Caco-2 (cell line): ENCODE data around the gene UGT1A5. TPM values are rescaled to one million over a fixed set of nuclear protein-coding genes. Genes with fewer than 3 reads are reported as not detected.

Experiments
- BruUV-seq: library from RNA; stranded (reverse); fragments of 400-500 nt; replicated peaks from 2 replicates; lab custom pipeline; 2021; lab: Mats Ljungman, UMichigan
- CTCF ChIA-PET: fragments of 300-600 bp; sonication (Branson Sonifier 250); formaldehyde crosslinking; loops from one replicate; lab custom pipeline; 2022; ENCODE audit warnings: antibody characterized with exemption; lab: Charles Lee
- POLR2A ChIA-PET: fragments of 300-600 bp; sonication (Branson Sonifier 250); formaldehyde crosslinking; loops from one replicate; lab custom pipeline; 2022; ENCODE audit warnings: antibody characterized with exemption; lab: Charles Lee
- DNase-seq, 2 experiments: peaks; one replicate each; pipeline versions ENCODE4 v3.0.0 to v3.0.0-alpha.2; 2020 to 2022
- H3K27me3 ChIP-seq: replicated peaks from 2 replicates; pipeline ENCODE4 v1.6.0; 2011; ENCODE audit warnings: low read length; ENCODE audit not compliant: control insufficient read depth, insufficient read depth
- H3K36me3 ChIP-seq: 2 replicates; pipeline ENCODE4 v1.5.1; 2011; ENCODE audit warnings: low read length; ENCODE audit not compliant: control insufficient read depth, insufficient read depth
- H3K4me1 ChIP-seq: fragments of 250-450 bp; sonication (Bioruptor Pico); 2 replicates; pipeline ENCODE4 v1.5.1; 2020; ENCODE audit warnings: mild to moderate bottlenecking
- H3K4me3 ChIP-seq: 2 replicates; pipeline ENCODE4 v1.5.1; 2011; ENCODE audit warnings: low read depth, mild to moderate bottlenecking, control low read depth, low read length
- H3K9me3 ChIP-seq: fragments of 250-450 bp; sonication (Bioruptor Pico); 2 replicates; pipeline ENCODE4 v1.5.1; 2020; ENCODE audit warnings: mild to moderate bottlenecking, moderate library complexity
- H3K27ac Mint-ChIP-seq: one replicate; pipeline ENCODE4 v1.8.0; 2022; ENCODE audit warnings: mixed read lengths; ENCODE audit not compliant: unreplicated experiment
- H3K27me3 Mint-ChIP-seq: one replicate; pipeline ENCODE4 v1.8.0; 2022; ENCODE audit warnings: mixed read lengths; ENCODE audit not compliant: insufficient read depth, unreplicated experiment
- H3K36me3 Mint-ChIP-seq: one replicate; pipeline ENCODE4 v1.8.0; 2022; ENCODE audit warnings: mild to moderate bottlenecking, mixed read lengths; ENCODE audit not compliant: insufficient read depth, unreplicated experiment
- H3K4me1 Mint-ChIP-seq: one replicate; pipeline ENCODE4 v1.8.0; 2022; ENCODE audit warnings: low read depth, mixed read lengths; ENCODE audit not compliant: unreplicated experiment
- H3K4me3 Mint-ChIP-seq: one replicate; pipeline ENCODE4 v1.8.0; 2022; ENCODE audit warnings: mild to moderate bottlenecking, moderate library complexity, mixed read lengths; ENCODE audit not compliant: unreplicated experiment
- H3K9me3 Mint-ChIP-seq: one replicate; pipeline ENCODE4 v1.8.0; 2022; ENCODE audit warnings: mixed read lengths; ENCODE audit not compliant: unreplicated experiment
- intact Hi-C: fragments of 100-400 bp; cut with micrococcal nuclease; formaldehyde crosslinking; loops from one replicate; pipeline ENCODE4 v1.10.0; 2022; ENCODE audit not compliant: unreplicated experiment
- total RNA-seq: library from RNA; stranded (reverse); gene quantifications from 2 replicates; pipeline ENCODE4 v1.2.3, GENCODE V29; 2022
- TF ChIP-seq, protein P1 (sequence below), 2 experiments: fragments of 200-600 bp in 1 of 2; IDR thresholded peaks; 1 replicate in 1 of 2; 2 replicates in 1 of 2; pipeline versions ENCODE4 v1.5.1 to v1.8.0; 2011 to 2022; ENCODE audit warnings: antibody characterized with exemption in 1 of 2, control low read depth in 1 of 2, inconsistent platforms in 1 of 2, low read depth in 1 of 2, low read length in 1 of 2, mild to moderate bottlenecking in 1 of 2, moderate library complexity in 1 of 2; ENCODE audit not compliant: insufficient read depth in 1 of 2, severe bottlenecking in 1 of 2, unreplicated experiment in 1 of 2

Gene UGT1A5
- total RNA-seq, 1 experiment from 2014 or later = 1.2 TPM

DNA sequence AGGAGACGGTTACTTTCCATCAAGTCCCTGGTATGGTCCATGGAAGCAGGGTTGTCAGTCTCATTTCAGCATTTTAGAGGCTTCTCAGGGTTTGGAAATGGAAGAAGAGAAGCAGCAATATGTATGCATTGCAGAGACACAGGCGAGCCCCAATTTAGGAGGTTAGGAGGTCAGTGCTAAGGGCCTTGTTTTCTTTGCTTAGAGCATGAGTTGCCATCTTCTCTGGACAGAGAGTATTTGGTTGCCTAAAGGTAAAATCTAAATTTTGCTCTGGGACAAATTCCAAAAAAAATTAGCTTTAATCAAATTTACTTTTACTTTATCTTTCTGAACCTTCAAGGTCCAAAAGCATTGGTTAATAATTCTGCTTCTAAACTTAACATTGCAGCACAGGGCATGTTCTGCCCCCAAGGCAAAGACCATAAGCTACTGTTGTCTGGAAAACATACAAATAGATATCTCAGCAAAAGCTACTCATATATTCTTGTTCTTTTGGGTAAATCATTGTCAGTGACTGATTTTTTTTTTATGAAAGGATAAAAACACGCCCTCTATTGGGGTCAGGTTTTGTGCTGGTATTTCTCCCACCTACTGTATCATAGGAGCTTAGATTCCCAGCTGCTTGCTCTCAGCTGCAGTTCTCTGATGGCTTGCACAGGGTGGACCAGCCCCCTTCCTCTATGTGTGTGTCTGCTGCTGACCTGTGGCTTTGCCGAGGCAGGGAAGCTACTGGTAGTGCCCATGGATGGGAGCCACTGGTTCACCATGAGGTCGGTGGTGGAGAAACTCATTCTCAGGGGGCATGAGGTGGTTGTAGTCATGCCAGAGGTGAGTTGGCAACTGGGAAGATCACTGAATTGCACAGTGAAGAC is 41.2 kb upstream of the UGT1A5 start, which contains the start of gene UGT1A9:
UGT1A9 (plus strand) TSS at position 609 of the 872 bp plus-strand sequence; CDS start at position 646, 37 bp downstream.
- Mint-ChIP-seq H3K4me3 (no peak within 1 kb of the TSS), H3K27me3 (no peaks in the 10 kb centered on the region), H3K9me3 (no peaks in the 10 kb centered on the region), H3K36me3 (no peaks in the 10 kb centered on the region), H3K4me1 (no peaks in the 10 kb centered on the region), H3K27ac (no peak within 1 kb of the TSS)
- Histone ChIP-seq H3K4me3 (no peak within 1 kb of the TSS), H3K36me3 (no peaks in the 10 kb centered on the region), H3K4me1 (no peaks in the 10 kb centered on the region), H3K9me3 (no peaks in the 10 kb centered on the region), H3K27me3 (no peaks in the 10 kb centered on the region)
- intact Hi-C loops = no loop called here
- ChIA-PET CTCF (no interaction called here), POLR2A (no interaction called here)
- TF ChIP-seq, protein P1, sequence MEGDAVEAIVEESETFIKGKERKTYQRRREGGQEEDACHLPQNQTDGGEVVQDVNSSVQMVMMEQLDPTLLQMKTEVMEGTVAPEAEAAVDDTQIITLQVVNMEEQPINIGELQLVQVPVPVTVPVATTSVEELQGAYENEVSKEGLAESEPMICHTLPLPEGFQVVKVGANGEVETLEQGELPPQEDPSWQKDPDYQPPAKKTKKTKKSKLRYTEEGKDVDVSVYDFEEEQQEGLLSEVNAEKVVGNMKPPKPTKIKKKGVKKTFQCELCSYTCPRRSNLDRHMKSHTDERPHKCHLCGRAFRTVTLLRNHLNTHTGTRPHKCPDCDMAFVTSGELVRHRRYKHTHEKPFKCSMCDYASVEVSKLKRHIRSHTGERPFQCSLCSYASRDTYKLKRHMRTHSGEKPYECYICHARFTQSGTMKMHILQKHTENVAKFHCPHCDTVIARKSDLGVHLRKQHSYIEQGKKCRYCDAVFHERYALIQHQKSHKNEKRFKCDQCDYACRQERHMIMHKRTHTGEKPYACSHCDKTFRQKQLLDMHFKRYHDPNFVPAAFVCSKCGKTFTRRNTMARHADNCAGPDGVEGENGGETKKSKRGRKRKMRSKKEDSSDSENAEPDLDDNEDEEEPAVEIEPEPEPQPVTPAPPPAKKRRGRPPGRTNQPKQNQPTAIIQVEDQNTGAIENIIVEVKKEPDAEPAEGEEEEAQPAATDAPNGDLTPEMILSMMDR (IDR thresholded peaks at IDR 0.05; ENCODE audit: insufficient read depth in 1 of 2, low read depth in 1 of 2, low read length in 1 of 2, severe bottlenecking in 1 of 2, unreplicated experiment in 1 of 2) = no peak
- no TSS peak for BruUV-seq
- DNase-seq = no peak

DNA sequence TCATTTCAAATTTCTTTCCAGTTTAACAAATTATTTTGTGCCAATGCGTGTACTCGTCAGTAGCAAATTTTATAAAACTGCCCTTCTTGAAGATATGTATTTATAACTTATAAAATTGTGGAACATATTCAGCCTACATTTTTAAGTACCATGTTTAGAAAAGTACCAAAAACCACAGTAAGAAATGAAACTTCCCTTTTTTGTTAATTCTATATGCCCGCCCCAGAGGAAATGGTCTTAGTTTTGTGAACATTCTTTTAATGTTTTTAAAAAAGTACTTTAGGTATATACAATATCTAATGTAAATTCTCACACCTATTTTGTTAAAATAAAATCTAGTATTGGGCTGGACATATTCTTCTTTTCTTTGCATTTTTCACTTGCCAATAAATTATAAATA is 39.8 kb upstream of the UGT1A5 start:
- no peak overlapping the region for H3K27ac Mint-ChIP-seq
- no TSS peak for BruUV-seq
- no peak overlapping the region for H3K4me3 Mint-ChIP-seq
- no peaks in the 10 kb centered on the region for H3K4me1 Mint-ChIP-seq
- ChIA-PET CTCF (no interaction called here), POLR2A (no interaction called here)
- H3K27me3 ChIP-seq = no peaks in the 10 kb centered on the region
- TF ChIP-seq, protein P1 (IDR thresholded peaks at IDR 0.05; ENCODE audit: insufficient read depth in 1 of 2, low read depth in 1 of 2, low read length in 1 of 2, severe bottlenecking in 1 of 2, unreplicated experiment in 1 of 2) = no peak
- H3K4me1 ChIP-seq = no peaks in the 10 kb centered on the region
- no peaks in the 10 kb centered on the region for H3K27me3 Mint-ChIP-seq
- H3K36me3 ChIP-seq = no peaks in the 10 kb centered on the region
- intact Hi-C loops = no loop called here
- DNase-seq = no peak
- H3K9me3 ChIP-seq = no peaks in the 10 kb centered on the region
- no peaks in the 10 kb centered on the region for H3K36me3 Mint-ChIP-seq
- H3K9me3 Mint-ChIP-seq = no peaks in the 10 kb centered on the region
- no peak overlapping the region for H3K4me3 ChIP-seq

DNA sequence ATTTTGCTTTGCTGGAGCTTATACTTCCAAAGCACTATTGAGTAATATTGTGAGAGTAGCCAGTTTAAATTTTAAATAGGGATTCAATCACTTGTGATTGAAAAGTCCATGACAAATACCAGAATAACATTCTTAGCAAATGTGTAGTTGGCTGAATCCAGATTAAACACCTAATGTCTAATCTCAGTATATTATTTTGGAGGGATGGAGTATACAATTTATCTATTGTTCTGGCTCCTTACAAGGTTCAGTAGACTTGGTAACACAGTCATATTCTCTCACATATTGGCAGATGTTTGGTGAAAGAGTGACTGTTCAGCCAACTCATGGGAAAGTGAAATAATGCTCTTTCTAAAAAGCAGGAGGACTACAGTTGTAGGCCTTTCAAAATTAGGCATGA is 38.8 kb upstream of the UGT1A5 start:
- Mint-ChIP-seq H3K4me1 (no peaks in the 10 kb centered on the region), H3K27ac (no peak overlapping the region), H3K27me3 (no peaks in the 10 kb centered on the region), H3K36me3 (no peaks in the 10 kb centered on the region), H3K4me3 (no peak overlapping the region), H3K9me3 (no peaks in the 10 kb centered on the region)
- POLR2A ChIA-PET = no interaction called here
- Histone ChIP-seq H3K4me3 (no peak overlapping the region), H3K27me3 (no peaks in the 10 kb centered on the region), H3K9me3 (no peaks in the 10 kb centered on the region), H3K4me1 (no peaks in the 10 kb centered on the region), H3K36me3 (no peaks in the 10 kb centered on the region)
- TF ChIP-seq, protein P1 (IDR thresholded peaks at IDR 0.05; ENCODE audit: insufficient read depth in 1 of 2, low read depth in 1 of 2, low read length in 1 of 2, severe bottlenecking in 1 of 2, unreplicated experiment in 1 of 2) = no peak
- intact Hi-C loops = no loop called here
- DNase-seq = no peak
- no TSS peak for BruUV-seq
- CTCF ChIA-PET = no interaction called here
